CD4-positive, alpha-beta T cell (primary cell): Measurements from ENCODE around the gene COX7A2L. TPM values are rescaled to one million over a fixed set of nuclear protein-coding genes. Genes with fewer than 3 reads are reported as not detected.

Source experiments
- ATAC-seq: fragments of 200-7000 bp; cut with Tn5 transposase; one replicate; pipeline ENCODE4 v1.10.0; 2022; ENCODE audit warnings: mild to moderate bottlenecking; ENCODE audit not compliant: poor library complexity
- CTCF ChIA-PET: fragments of 350-600 bp; sonication (Branson Sonifier 250); formaldehyde crosslinking; loops from one replicate; lab custom pipeline; 2021; ENCODE audit warnings: antibody characterized with exemption, inconsistent platforms; lab: Charles Lee
- POLR2A ChIA-PET: fragments of 350-600 bp; sonication (Branson Sonifier 250); formaldehyde crosslinking; loops from one replicate; lab custom pipeline; 2021; ENCODE audit warnings: antibody characterized with exemption, inconsistent platforms; lab: Charles Lee
- DNase-seq, 14 experiments: peaks; one replicate each; pipeline ENCODE4 v3.0.0-alpha.2; 2013 to 2020; ENCODE audit warnings: mixed read lengths in 2 of 14
- H3K27ac ChIP-seq, 2 donors: one replicate each; pipeline versions ENCODE4 v1.5.1 to v1.7.0; 2013; ENCODE audit warnings: low read length in 2 of 2, low read depth in 1 of 2, mild to moderate bottlenecking in 1 of 2
- H3K27me3 ChIP-seq, 2 experiments: 1 replicate in 1 of 2; 2 replicates in 1 of 2; pipeline versions ENCODE4 v1.6.1 to v1.7.0; 2013; ENCODE audit warnings: low read length in 2 of 2, control low read depth in 1 of 2, mild to moderate bottlenecking in 1 of 2, moderate library complexity in 1 of 2; ENCODE audit not compliant: insufficient read depth in 2 of 2, control insufficient read depth in 1 of 2
- H3K36me3 ChIP-seq: one replicate; pipeline ENCODE4 v1.6.1; 2013; ENCODE audit warnings: low read length, control low read depth; ENCODE audit not compliant: insufficient read depth
- H3K4me1 ChIP-seq: one replicate; pipeline ENCODE4 v1.6.1; 2013; ENCODE audit warnings: low read length, control low read depth; ENCODE audit not compliant: insufficient read depth
- H3K4me3 ChIP-seq: one replicate; pipeline ENCODE4 v1.5.1; 2013; ENCODE audit warnings: mild to moderate bottlenecking, low read length, moderate library complexity
- H3K9me3 ChIP-seq, 2 experiments: 1 replicate in 1 of 2; 2 replicates in 1 of 2; pipeline versions ENCODE4 v1.6.1 to v1.7.0; 2013; ENCODE audit warnings: low read length in 2 of 2, mild to moderate bottlenecking in 2 of 2, control low read depth in 1 of 2, moderate library complexity in 1 of 2; ENCODE audit not compliant: control insufficient read depth in 1 of 2, insufficient read depth in 1 of 2
- H3K27ac Mint-ChIP-seq: one replicate; pipeline ENCODE4 v1.8.0; 2020; ENCODE audit warnings: mixed read lengths
- H3K27me3 Mint-ChIP-seq: one replicate; pipeline ENCODE4 v1.8.0; 2021; ENCODE audit warnings: mixed read lengths
- H3K36me3 Mint-ChIP-seq: one replicate; pipeline ENCODE4 v1.8.0; 2021; ENCODE audit warnings: low read depth, mixed read lengths
- H3K4me1 Mint-ChIP-seq: one replicate; pipeline ENCODE4 v1.8.0; 2021; ENCODE audit warnings: low read depth, mixed read lengths
- H3K4me3 Mint-ChIP-seq: one replicate; pipeline ENCODE4 v1.8.0; 2020; ENCODE audit warnings: mild to moderate bottlenecking, mixed read lengths
- H3K9me3 Mint-ChIP-seq: one replicate; pipeline ENCODE4 v1.8.0; 2020; ENCODE audit warnings: mixed read lengths
- intact Hi-C, 2 experiments: fragments of 100-400 bp; cut with DNase I in 1 of 2; cut with micrococcal nuclease in 1 of 2; formaldehyde crosslinking; loops; one replicate each; pipeline versions ENCODE4 v1.15.1 to v1.9.0; 2023 to 2025; cut with DNase I, micrococcal nuclease
- total RNA-seq, 174 experiments: library from RNA in 2 of 174; stranded (reverse) in 2 of 174; gene quantifications; one replicate each; pipeline ENCODE4 v1.2.3 and lab custom pipeline; 2021 to 2026
- TF ChIP-seq, protein P1 (sequence below): fragments of 200-600 bp; IDR thresholded peaks from one replicate; pipeline ENCODE4 v1.8.0; 2022; ENCODE audit warnings: antibody characterized with exemption, mild to moderate bottlenecking

The COX7A2L gene
- total RNA-seq, 2 experiments from 2014 or later: 51.3 to 57.3 TPM

DNA sequence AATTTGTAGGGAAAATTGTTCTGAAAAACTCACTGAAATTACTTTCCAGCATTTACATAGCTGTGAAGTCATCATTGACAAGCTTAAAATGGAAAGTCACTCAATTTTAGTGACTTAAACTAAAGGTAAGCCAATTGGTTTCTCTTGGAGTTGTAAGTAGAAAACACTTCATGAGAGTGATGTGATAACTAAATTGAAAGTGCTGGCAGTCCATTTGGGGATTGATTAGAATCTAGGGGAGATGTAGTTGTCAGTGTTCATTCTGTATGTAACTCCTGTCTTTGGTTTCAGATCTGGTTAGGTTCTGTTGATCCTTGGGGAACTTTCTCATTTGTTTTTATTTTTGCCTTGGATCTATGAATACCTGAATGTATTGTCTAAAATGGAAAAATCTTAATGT lies 53.8 kb downstream of the COX7A2L start:
- intact Hi-C loops: no loop called here
- no peak overlapping the region for H3K27ac Mint-ChIP-seq
- CTCF ChIA-PET: no interaction called here

DNA sequence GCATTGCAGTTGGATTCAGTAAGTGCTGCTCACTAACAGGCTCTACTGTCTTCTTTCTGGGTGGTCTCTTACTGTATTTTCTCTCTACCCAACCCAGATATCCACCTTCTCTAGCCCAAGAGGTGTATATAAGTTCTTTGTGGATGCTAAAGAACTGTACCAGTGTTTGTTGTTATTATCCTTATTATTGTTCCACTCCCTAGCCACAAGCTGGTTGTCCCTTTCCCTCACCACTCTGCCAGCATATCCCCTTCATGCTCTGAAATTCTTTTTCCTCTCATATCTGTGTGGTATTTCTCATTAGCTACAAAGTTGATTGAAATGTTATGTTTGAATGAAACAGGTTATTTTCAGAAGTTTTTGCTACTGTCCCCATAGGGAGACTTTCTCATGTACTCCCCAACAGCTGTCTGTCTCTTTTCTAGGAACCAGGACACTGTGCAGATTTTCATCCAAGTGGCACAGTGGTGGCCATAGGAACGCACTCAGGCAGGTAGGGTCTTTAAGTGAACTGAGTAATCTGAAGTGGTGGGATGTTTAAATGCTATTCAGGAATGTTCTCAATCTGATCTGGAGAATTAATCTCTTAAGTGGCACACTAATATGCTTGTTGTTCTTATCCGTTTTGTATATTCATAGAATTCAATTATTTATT lies 56.8 kb downstream of the COX7A2L start:
- no peaks in the 10 kb centered on the region for H3K27me3 ChIP-seq
- H3K4me1 ChIP-seq: peaks cover 10% of the 10 kb centered on the region
- H3K9me3 Mint-ChIP-seq: no peaks in the 10 kb centered on the region
- TF ChIP-seq, protein P1, sequence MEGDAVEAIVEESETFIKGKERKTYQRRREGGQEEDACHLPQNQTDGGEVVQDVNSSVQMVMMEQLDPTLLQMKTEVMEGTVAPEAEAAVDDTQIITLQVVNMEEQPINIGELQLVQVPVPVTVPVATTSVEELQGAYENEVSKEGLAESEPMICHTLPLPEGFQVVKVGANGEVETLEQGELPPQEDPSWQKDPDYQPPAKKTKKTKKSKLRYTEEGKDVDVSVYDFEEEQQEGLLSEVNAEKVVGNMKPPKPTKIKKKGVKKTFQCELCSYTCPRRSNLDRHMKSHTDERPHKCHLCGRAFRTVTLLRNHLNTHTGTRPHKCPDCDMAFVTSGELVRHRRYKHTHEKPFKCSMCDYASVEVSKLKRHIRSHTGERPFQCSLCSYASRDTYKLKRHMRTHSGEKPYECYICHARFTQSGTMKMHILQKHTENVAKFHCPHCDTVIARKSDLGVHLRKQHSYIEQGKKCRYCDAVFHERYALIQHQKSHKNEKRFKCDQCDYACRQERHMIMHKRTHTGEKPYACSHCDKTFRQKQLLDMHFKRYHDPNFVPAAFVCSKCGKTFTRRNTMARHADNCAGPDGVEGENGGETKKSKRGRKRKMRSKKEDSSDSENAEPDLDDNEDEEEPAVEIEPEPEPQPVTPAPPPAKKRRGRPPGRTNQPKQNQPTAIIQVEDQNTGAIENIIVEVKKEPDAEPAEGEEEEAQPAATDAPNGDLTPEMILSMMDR: no peak
- no peak overlapping the region for H3K4me3 Mint-ChIP-seq
- no peak for ATAC-seq
- H3K4me3 ChIP-seq: no peak overlapping the region
- ChIA-PET CTCF (interaction anchor here (1.6 kb wide), 1 partner anchor 14 kb away, joined by 3 read pairs; no protein-coding TSS in a partner anchor), POLR2A (no interaction called here)
- peaks cover 74% of the 10 kb centered on the region for H3K36me3 ChIP-seq
- peak overlapping the region; percentile 2 for H3K27ac Mint-ChIP-seq
- no peaks in the 10 kb centered on the region for H3K27me3 Mint-ChIP-seq
- H3K36me3 Mint-ChIP-seq: peaks cover 84% of the 10 kb centered on the region
- H3K4me1 Mint-ChIP-seq: peaks cover 36% of the 10 kb centered on the region
- no peaks in the 10 kb centered on the region for H3K9me3 ChIP-seq
- intact Hi-C loops: loop anchor here in 1 of 2 experiments (5.0 kb wide), 1 partner anchor 42 kb away; no protein-coding TSS in a partner anchor
- H3K27ac ChIP-seq: no peak overlapping the region
- DNase-seq: no peak

More for the DNA sequence above, 53.8 kb downstream of the COX7A2L start:
- TF ChIP-seq, protein P1: no peak
- no peak for ATAC-seq
- Mint-ChIP-seq H3K4me1 (peaks cover 30% of the 10 kb centered on the region), H3K36me3 (peaks cover 79% of the 10 kb centered on the region), H3K4me3 (no peak overlapping the region), H3K9me3 (no peaks in the 10 kb centered on the region), H3K27me3 (no peaks in the 10 kb centered on the region)
- H3K9me3 ChIP-seq: no peaks in the 10 kb centered on the region
- no peaks in the 10 kb centered on the region for H3K27me3 ChIP-seq
- POLR2A ChIA-PET: no interaction called here
- H3K4me1 ChIP-seq: peaks cover 3% of the 10 kb centered on the region
- peaks cover 63% of the 10 kb centered on the region for H3K36me3 ChIP-seq
- no peak overlapping the region for H3K4me3 ChIP-seq
- H3K27ac ChIP-seq: no peak overlapping the region
- DNase-seq: no peak

DNA sequence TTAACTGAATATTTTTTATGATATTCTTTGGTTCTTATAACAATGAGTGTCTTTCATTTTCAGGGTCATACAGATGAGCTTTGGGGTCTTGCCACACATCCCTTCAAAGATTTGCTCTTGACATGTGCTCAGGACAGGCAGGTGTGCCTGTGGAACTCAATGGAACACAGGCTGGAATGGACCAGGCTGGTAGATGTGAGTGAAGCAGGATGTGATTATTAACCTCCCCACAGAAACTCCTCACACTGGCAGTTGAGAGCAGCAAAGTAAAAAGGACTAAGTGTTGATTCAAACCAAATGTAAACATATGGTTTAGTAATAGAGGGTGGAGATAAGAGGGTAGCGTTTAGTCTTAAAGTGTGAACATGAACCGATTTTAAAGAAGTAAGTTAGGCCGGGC lies 57.8 kb downstream of the COX7A2L start:
- DNase-seq: no peak
- Histone ChIP-seq H3K4me1 (peaks cover 14% of the 10 kb centered on the region), H3K27me3 (no peaks in the 10 kb centered on the region), H3K4me3 (no peak overlapping the region), H3K27ac (no peak overlapping the region), H3K9me3 (no peaks in the 10 kb centered on the region), H3K36me3 (peaks cover 74% of the 10 kb centered on the region)
- peaks cover 87% of the 10 kb centered on the region for H3K36me3 Mint-ChIP-seq
- no peaks in the 10 kb centered on the region for H3K27me3 Mint-ChIP-seq
- no peaks in the 10 kb centered on the region for H3K9me3 Mint-ChIP-seq
- no peak overlapping the region for H3K4me3 Mint-ChIP-seq
- CTCF ChIA-PET: interaction anchor here (1.6 kb wide), 1 partner anchor 13 kb away, joined by 3 read pairs; no protein-coding TSS in a partner anchor
- intact Hi-C loops: loop anchor here in 1 of 2 experiments (5.0 kb wide), 1 partner anchor 41 kb away; no protein-coding TSS in a partner anchor
- POLR2A ChIA-PET: no interaction called here
- peak overlapping the region; percentile 2 for H3K27ac Mint-ChIP-seq
- ATAC-seq: no peak
- TF ChIP-seq, protein P1: no peak
- H3K4me1 Mint-ChIP-seq: peaks cover 45% of the 10 kb centered on the region
